B cell (primary cell): ENCODE measurements around the gene MTERF4. TPM values are rescaled to one million over a fixed set of nuclear protein-coding genes. Genes with fewer than 3 reads are reported as not detected.

Source experiments
- ATAC-seq: fragments of 200-7000 bp; cut with Tn5 transposase; one replicate; pipeline ENCODE4 v1.10.0; 2021; ENCODE audit warnings: low read depth, mild to moderate bottlenecking, moderate number of reproducible peaks, moderate library complexity
- CTCF ChIA-PET: fragments of 350-600 bp; sonication (Branson Sonifier 250); formaldehyde crosslinking; loops from one replicate; lab custom pipeline; 2021; ENCODE audit warnings: antibody characterized with exemption, inconsistent platforms; lab: Charles Lee
- POLR2A ChIA-PET: fragments of 350-600 bp; sonication (Branson Sonifier 250); formaldehyde crosslinking; loops from one replicate; lab custom pipeline; 2021; ENCODE audit warnings: antibody characterized with exemption; lab: Charles Lee
- DNase-seq: peaks from one replicate; pipeline ENCODE4 v3.0.0; 2013
- H2AFZ ChIP-seq: 2 replicates; pipeline ENCODE4 v1.6.1; 2012; ENCODE audit warnings: mild to moderate bottlenecking, low read depth, low read length; ENCODE audit not compliant: insufficient read depth, poor library complexity, severe bottlenecking
- H3K27ac ChIP-seq, 2 donors: 1 replicate in 1 of 2; 2 replicates in 1 of 2; pipeline ENCODE4 v1.5.1; 2012 to 2013; ENCODE audit warnings: low read length in 2 of 2, mild to moderate bottlenecking in 2 of 2, moderate library complexity in 1 of 2
- H3K27me3 ChIP-seq, 4 experiments: fragments of 200-600 bp in 1 of 4; sonication (generic) in 1 of 4; replicated peaks in 1 of 4; 1 replicate in 2 of 4; 2 replicates in 2 of 4; pipeline versions ENCODE4 v1.6.1 to v1.7.0; 2013 to 2016; ENCODE audit warnings: low read length in 3 of 4, mild to moderate bottlenecking in 2 of 4, mixed read lengths in 1 of 4, moderate library complexity in 1 of 4; ENCODE audit not compliant: insufficient read depth in 4 of 4, control insufficient read depth in 3 of 4; ENCODE audit errors: control extremely low read depth in 1 of 4
- H3K36me3 ChIP-seq, 2 experiments: replicated peaks in 1 of 2; 1 replicate in 1 of 2; 2 replicates in 1 of 2; pipeline versions ENCODE4 v1.6.1 to v1.7.1; 2013; ENCODE audit warnings: low read length in 1 of 2; ENCODE audit not compliant: insufficient read depth in 2 of 2, control insufficient read depth in 1 of 2; ENCODE audit errors: control extremely low read depth in 1 of 2, extremely low read depth in 1 of 2
- H3K4me1 ChIP-seq, 2 donors: fragments of 200-600 bp in 1 of 2; sonication (generic) in 1 of 2; 1 replicate in 1 of 2; 2 replicates in 1 of 2; pipeline versions ENCODE4 v1.5.1 to v1.6.1; 2013 to 2017; ENCODE audit warnings: low read length in 2 of 2; ENCODE audit not compliant: control insufficient read depth in 2 of 2, insufficient read depth in 2 of 2
- H3K4me2 ChIP-seq: replicated peaks from 2 replicates; pipeline ENCODE3; 2012; ENCODE audit warnings: mild to moderate bottlenecking, low read depth, low read length; ENCODE audit not compliant: poor library complexity, severe bottlenecking
- H3K4me3 ChIP-seq, 5 experiments: fragments of 200-600 bp in 1 of 5; sonication (generic) in 1 of 5; 1 replicate in 3 of 5; 2 replicates in 2 of 5; pipeline versions ENCODE4 v1.5.1 to v1.7.0; 2011 to 2016; ENCODE audit warnings: low read length in 4 of 5, mild to moderate bottlenecking in 4 of 5, low read depth in 2 of 5, control low read depth in 1 of 5, moderate library complexity in 1 of 5; ENCODE audit not compliant: insufficient read depth in 1 of 5; ENCODE audit errors: control extremely low read depth in 1 of 5, extremely low read depth in 1 of 5
- H3K79me2 ChIP-seq: fragments of 200-600 bp; sonication (generic); one replicate; pipeline ENCODE4 v1.6.0; 2016; ENCODE audit warnings: low read length; ENCODE audit not compliant: control insufficient read depth, insufficient read depth
- H3K9ac ChIP-seq: fragments of 200-600 bp; sonication (generic); 2 replicates; pipeline ENCODE4 v1.6.1; 2017; ENCODE audit warnings: mild to moderate bottlenecking, low read length, moderate library complexity
- H3K9me3 ChIP-seq, 3 donors: one replicate each; pipeline versions ENCODE4 v1.6.1 to v1.7.1; 2013; ENCODE audit warnings: low read length in 2 of 3; ENCODE audit not compliant: control insufficient read depth in 2 of 3, insufficient read depth in 1 of 3; ENCODE audit errors: control extremely low read depth in 1 of 3
- H4K20me1 ChIP-seq: 2 replicates; pipeline ENCODE4 v1.6.0; 2012; ENCODE audit warnings: mild to moderate bottlenecking, low read length; ENCODE audit not compliant: insufficient read depth, control insufficient read depth, poor library complexity, severe bottlenecking
- H3K27ac Mint-ChIP-seq: one replicate; pipeline ENCODE4 v1.8.0; 2021; ENCODE audit warnings: mixed read lengths
- H3K27me3 Mint-ChIP-seq: one replicate; pipeline ENCODE4 v1.8.0; 2021; ENCODE audit warnings: mixed read lengths
- H3K4me1 Mint-ChIP-seq: one replicate; pipeline ENCODE4 v1.8.0; 2021; ENCODE audit warnings: mixed read lengths
- H3K4me3 Mint-ChIP-seq: one replicate; pipeline ENCODE4 v1.8.0; 2021; ENCODE audit warnings: mixed read lengths
- H3K9me3 Mint-ChIP-seq: one replicate; pipeline ENCODE4 v1.8.0; 2022; ENCODE audit warnings: mixed read lengths; ENCODE audit not compliant: insufficient read depth
- EZH2 ChIP-seq: IDR thresholded peaks from 2 replicates; pipeline ENCODE4 v1.6.1; 2012; ENCODE audit warnings: borderline replicate concordance, low read depth, mild to moderate bottlenecking, moderate library complexity, low read length; ENCODE audit not compliant: insufficient read depth, poor library complexity, severe bottlenecking
- WGBS: methylation state at CpG from one replicate; pipeline ENCODE4 v1.1.5; 2013; ENCODE audit warnings: missing lambda C conversion rate; ENCODE audit not compliant: insufficient coverage; 5-methylcytosine and 5-hydroxymethylcytosine counted together
- intact Hi-C: fragments of 100-400 bp; cut with micrococcal nuclease; formaldehyde crosslinking; loops from one replicate; pipeline ENCODE4 v1.10.0; 2022
- polyA plus RNA-seq: library from polyadenylated mRNA; depleted of rRNA; stranded (reverse); fragments of >200 nt; gene quantifications from 2 replicates; pipeline ENCODE4 v1.2.3, GENCODE V29; 2012
- total RNA-seq, 2 donors: library from RNA; stranded (reverse); fragments of 120-200 nt in 1 of 2; gene quantifications; 1 replicate in 1 of 2; 2 replicates in 1 of 2; pipeline versions ENCODE4 v1.2.3 to v1.2.4, GENCODE V29; 2013 to 2022
- TF ChIP-seq, protein P1 (sequence below): fragments of 200-600 bp; IDR thresholded peaks from one replicate; pipeline ENCODE4 v1.8.0; 2022; ENCODE audit warnings: antibody characterized with exemption, mild to moderate bottlenecking

Gene MTERF4
- total and polyA plus RNA-seq, 2 donors (not counting 1 experiment from before 2014, with no cell fraction given), result 88.7 to 153 TPM

DNA sequence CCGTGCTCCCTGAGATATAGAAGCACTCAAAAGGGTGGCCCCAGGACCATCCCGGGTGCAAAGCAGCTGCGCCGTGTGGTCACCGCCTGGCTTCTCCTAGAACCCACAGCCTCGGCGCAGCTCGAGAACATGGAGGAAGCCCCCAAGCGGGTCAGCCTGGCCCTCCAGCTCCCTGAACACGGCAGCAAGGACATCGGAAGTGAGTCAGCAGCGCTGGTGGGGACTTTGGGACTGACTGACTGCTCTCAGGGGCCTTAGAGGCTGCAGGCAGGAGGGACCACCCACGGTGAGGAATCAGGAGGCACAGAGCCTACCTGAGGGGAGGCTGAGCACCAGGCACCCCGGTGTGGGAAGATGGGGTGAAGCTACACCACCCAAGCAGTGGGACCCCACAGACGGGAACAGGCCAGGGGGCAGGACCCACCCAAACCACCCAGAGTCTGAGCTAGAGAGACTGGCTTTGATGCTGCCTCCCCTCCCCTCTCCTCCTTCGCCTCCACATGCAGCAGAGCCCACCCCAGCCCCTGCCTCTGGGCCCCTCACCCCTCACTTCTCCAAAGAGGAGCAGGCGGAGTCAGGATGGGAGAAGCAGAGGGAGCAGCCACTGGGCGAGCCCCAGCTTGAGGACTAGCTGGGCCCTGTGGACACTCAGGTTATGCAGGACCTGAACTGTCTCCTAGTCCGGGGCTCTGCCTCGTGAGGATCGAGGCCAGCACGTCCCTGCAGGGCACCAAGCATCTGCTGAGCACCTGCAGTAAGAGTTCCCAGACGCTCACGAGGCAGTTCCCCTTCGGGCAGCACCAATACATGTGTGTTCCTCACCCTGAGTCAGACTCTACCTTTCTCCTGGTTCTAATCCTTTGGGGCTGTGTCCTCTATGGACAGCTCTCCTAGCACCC, 28.7 kb downstream of the MTERF4 start:
- ChIA-PET POLR2A (interaction anchor here (0.5 to 0.8 kb wide), 3 partner anchors 14 to 531 kb away, joined by 3 to 4 read pairs (median 3); no protein-coding TSS in a partner anchor), CTCF (interaction anchor here (0.6 to 2.3 kb wide), 3 partner anchors 13 to 90 kb away, joined by 3 to 7 read pairs (median 3); partner anchors contain the start of gene PASK)
- Histone ChIP-seq H3K79me2 (no peaks in the 10 kb centered on the region), H3K4me1 (no peaks in the 10 kb centered on the region), H3K36me3 (peaks cover 0 to 15% of the 10 kb centered on the region in 2 experiments), H2AFZ (no peak overlapping the region), H3K4me2 (no peak overlapping the region), H4K20me1 (no peaks in the 10 kb centered on the region), H3K4me3 (no peak overlapping the region), H3K9ac (no peak overlapping the region), H3K27ac (no peak overlapping the region), H3K27me3 (no peaks in the 10 kb centered on the region), H3K9me3 (no peaks in the 10 kb centered on the region)
- DNase-seq (no peak), ATAC-seq (no peak)
- intact Hi-C loops, result no loop called here
- Mint-ChIP-seq H3K4me1 (peaks cover 5% of the 10 kb centered on the region), H3K27ac (no peak overlapping the region), H3K9me3 (no peaks in the 10 kb centered on the region), H3K27me3 (no peaks in the 10 kb centered on the region), H3K4me3 (no peak overlapping the region)
- TF ChIP-seq, protein P1, sequence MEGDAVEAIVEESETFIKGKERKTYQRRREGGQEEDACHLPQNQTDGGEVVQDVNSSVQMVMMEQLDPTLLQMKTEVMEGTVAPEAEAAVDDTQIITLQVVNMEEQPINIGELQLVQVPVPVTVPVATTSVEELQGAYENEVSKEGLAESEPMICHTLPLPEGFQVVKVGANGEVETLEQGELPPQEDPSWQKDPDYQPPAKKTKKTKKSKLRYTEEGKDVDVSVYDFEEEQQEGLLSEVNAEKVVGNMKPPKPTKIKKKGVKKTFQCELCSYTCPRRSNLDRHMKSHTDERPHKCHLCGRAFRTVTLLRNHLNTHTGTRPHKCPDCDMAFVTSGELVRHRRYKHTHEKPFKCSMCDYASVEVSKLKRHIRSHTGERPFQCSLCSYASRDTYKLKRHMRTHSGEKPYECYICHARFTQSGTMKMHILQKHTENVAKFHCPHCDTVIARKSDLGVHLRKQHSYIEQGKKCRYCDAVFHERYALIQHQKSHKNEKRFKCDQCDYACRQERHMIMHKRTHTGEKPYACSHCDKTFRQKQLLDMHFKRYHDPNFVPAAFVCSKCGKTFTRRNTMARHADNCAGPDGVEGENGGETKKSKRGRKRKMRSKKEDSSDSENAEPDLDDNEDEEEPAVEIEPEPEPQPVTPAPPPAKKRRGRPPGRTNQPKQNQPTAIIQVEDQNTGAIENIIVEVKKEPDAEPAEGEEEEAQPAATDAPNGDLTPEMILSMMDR, result no peak
- no peak for TF ChIP-seq EZH2
- 94% methylated on average over 24 of the region's 25 CpGs for WGBS
